ENCODE data around the gene PDE11A.

The PDE11A gene

GRCh38 chr2:177618255-177619253 lies 454.0 kb downstream of the PDE11A start:
- DNase-seq, result peak; percentile 91

GRCh38 chr2:177617849-177618248 lies 454.7 kb downstream of the PDE11A start:
- DNase-seq, result no peak

DNA sequence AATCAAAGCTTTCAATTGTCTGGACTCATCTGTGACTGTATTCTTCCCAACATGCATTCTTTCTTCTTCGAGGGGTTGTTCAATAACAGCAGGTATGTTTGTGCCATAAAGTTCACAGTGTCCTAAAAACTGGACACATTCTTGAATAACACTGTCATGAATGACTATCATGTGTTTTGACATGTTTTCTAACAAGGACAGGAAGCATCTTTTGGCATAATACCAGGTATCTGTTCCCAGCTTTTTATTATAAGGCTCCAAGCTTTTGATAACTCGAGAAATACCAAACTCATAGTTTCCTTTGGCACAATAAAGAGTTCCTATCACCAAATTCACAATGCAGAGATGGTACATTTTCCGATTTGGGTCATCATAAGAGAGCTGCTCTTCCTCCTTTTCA lies 455.8 kb downstream of the PDE11A start:
- no peak for DNase-seq

DNA sequence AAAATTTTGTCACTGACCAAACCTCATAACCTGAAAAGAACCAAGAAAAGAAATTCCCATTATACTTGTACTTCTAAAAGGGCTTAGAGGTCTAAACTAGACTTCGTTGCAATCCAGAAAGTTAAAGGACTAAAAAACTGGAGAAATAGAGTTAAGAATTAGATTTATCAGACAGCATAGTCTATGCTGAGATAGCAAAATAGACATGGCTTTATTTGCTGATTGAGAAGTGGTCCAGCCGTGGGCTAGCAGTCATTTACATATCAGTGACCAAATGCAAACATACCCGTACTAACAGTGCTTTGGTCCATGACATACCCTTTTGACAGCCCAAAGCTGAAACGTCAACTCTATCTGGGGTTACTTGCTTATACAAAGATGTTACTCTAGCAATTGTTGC lies 456.5 kb downstream of the PDE11A start:
- no peak for DNase-seq

GRCh38 chr2:177612659-177613058 lies 459.9 kb downstream of the PDE11A start:
- no peak for DNase-seq

DNA sequence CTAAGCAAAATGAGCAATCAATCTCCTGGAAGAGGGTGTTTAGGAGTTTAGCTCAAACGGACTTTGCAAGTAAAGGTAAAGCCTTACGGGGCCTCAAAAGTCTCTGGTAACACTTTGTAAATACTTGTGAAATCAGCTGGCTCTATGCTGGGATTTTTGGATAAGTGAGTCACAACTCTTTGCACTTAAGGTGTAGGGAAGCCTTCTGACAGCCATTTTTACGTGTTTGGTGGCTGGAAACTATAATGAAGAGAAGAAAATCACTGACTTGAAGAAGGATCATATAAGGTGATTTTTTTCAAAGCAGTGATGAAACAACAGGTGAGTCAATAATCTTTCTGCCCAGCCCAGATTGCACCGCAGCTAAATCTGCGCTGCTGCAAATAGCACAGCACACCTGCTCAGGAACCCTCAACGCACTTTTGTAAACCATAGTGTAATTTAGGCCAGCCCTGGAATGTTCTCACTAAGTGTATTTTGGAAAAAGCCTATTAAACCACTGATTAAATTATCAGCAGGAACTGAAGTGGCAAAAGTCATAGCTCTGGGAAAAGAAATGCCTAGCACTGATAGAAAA lies 461.2 kb downstream of the PDE11A start:
- DNase-seq, result no peak

GRCh38 chr2:177610813-177611212 lies 461.8 kb downstream of the PDE11A start:
- no peak for DNase-seq

DNA sequence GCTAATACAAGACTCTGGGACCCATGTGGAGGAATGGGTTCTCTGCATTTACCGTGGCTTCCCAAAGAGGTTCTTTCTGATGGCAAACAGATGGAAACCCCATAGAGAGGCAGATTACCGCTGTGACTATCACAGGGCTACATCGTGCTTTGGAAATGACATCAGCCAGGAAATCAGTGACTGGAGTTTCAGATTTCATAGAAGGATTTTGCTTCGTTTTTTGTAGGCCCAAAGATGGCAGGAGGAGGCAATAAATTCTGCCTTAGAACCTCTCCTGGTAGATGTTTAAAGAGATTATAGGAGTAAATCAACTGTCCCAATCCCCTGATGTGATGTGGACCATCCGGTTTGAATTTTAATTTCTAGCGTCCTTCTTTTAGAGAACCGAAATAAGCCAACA lies 465.9 kb downstream of the PDE11A start:
- DNase-seq, result peak; percentile 16

- DNase-seq, result peak; percentile 37
Measured at GRCh38 chr2:177604271-177605065, 468.1 kb downstream of the PDE11A start.

- no peak for DNase-seq
Measured at GRCh38 chr2:177603768-177604167, 468.8 kb downstream of the PDE11A start.

DNA sequence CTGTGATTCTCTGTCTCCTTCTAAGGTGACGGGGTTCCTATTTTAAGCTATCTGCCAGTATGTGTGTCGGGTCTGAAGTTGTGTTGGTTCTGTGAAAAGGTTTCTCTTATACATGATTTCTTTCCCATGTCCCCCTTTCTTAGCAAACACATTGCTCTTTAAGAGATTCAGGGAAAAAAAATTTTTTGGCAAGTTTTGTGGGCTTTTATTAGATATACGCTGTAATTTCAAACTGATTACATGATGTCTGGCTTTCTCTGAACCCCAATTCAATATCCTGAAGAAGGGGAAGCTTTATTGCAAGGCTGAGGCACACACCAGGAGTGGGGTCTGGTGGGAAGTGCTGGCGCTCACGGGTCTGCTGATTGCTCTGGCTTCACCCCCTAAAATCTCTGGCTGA lies 469.4 kb downstream of the PDE11A start:
- DNase-seq, result no peak

- DNase-seq, result no peak
Measured at GRCh38 chr2:177602611-177603164, 469.9 kb downstream of the PDE11A start.

DNA sequence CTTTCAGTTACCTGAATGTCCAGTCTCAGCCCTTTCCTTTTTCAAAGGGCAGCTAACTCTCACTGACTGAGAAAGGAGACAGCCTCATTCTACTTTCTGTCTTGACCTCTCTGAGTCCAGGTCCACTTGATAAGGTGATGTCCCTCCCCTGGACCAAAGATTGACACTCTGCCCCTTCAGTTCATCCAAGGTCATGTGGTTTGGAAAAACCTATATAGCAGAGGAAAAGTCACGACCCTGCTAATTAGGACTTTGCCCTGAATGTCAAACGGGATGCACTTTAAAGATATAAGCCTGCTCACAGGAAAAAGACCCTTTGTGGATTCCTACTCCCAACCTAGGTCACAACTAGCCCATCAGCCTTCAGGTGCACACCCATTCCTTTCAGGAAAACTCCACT lies 471.7 kb downstream of the PDE11A start:
- DNase-seq, result no peak

GRCh38 chr2:177599956-177600355 lies 472.6 kb downstream of the PDE11A start:
- DNase-seq, result no peak

DNA sequence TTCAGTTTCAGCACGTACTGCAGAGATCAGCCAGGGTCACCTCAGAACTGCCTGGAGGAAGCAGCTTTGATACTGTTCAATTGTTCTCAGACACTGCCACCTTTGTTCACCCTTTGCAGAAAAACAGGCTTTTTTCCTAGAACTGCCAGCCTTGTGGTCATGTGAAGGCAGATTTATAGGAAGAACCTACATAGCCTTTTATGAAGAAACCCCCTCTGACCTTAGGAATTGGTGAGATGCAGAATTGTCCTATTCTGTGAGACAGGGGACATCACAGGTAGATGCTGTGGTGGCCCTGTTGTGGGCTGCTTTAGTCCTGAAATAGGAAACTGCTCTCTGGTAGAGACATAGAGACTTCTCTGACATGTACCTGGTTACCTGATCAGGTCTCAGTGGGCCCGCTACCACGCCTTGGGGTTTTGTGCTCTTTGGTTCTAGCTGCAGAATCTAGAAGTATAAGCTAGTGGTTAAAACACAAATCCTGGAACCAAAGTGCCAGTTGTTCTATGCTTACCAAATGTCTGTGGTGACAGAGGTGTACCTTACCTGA lies 473.4 kb downstream of the PDE11A start:
- no peak for DNase-seq

DNA sequence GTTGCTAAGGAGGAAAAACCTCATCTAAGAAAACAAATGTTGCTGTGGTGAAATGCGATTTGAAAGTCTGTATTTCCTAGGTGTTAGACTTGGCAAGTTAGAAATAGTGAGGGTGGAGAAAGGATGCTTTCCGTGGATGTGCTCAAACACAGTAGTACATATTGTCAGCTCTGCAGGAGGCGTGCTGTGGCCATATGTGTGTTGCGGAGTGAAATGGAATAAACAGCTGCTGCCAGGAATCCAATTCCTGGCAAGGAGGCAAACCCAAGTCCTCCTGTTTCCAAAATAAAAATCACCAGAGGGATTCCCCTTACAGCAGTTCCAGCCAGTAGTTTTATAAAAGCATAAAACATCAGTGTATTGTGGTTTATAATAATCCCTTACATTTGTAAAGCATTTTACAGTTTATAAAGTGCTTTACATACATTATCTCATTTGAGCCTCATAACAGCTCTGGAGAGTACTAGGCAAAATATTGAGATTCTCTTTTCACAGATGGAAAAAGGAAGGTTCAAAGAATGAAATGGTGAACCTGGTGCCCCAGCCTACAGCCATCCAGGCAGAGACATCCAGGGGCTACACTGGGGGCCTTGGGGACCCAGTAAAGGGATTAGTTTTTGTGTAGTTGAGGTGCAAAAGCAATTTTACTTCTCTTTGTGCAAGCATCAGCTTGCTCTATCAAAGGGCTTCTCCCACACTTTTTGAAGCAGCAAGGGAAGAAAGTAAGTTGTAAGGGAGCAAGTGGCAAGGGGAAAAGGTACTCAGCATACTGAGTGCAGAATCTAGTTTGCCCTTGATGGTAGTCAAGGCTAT lies 474.0 kb downstream of the PDE11A start:
- no peak for DNase-seq

GRCh38 chr2:177597759-177598158 lies 474.8 kb downstream of the PDE11A start:
- no peak for DNase-seq

- no peak for DNase-seq
Measured at GRCh38 chr2:177596866-177597265, 475.7 kb downstream of the PDE11A start.

GRCh38 chr2:177595126-177595845 lies 477.3 kb downstream of the PDE11A start:
- DNase-seq, result no peak

DNA sequence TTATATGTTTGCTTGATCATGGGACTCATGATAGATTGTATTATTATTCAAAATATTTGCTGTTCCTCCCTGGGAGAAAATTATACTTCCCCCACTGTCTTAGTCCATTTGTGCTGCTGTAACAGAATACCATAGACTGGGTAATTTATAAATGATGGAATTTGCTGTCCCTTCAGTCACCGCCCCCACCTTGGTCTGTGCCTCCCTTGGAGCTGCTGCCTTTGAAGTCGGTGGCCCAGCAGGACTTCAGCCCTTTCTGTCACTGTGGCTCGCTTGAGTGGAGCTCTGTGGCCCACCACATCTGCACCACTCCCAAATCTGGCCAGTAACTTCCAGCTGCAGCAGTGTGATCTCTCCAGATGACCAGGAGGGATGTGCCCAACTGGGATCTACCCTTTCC lies 479.2 kb downstream of the PDE11A start:
- DNase-seq, result no peak

GRCh38 chr2:177592945-177593344 lies 479.6 kb downstream of the PDE11A start:
- DNase-seq, result no peak
